HL-60 (cell line): ENCODE measurements around the gene ZFYVE28.

Experiments used
- DNase-seq, 2 experiments: peaks; one replicate each; pipeline ENCODE4 v3.0.0-alpha.2; 2010 to 2020; ENCODE audit warnings: low read depth in 1 of 2, low spot score in 1 of 2
- H3K27ac ChIP-seq: fragments of 250-450 bp; sonication (Bioruptor Pico); replicated peaks from 2 replicates; pipeline ENCODE4 v1.5.1; 2020; ENCODE audit warnings: mild to moderate bottlenecking, moderate library complexity
- H3K27me3 ChIP-seq: fragments of 250-450 bp; sonication (Bioruptor Pico); 2 replicates; pipeline ENCODE4 v1.5.1; 2021; ENCODE audit warnings: mild to moderate bottlenecking, moderate library complexity; ENCODE audit not compliant: insufficient read depth, poor library complexity, severe bottlenecking
- H3K4me3 ChIP-seq: replicated peaks from 2 replicates; pipeline ENCODE4 v1.5.1; 2011; ENCODE audit warnings: mild to moderate bottlenecking, control low read depth, low read length; ENCODE audit not compliant: insufficient read depth
- GABPA ChIP-seq: IDR thresholded peaks from 2 replicates; pipeline ENCODE4 v1.6.1; 2012; ENCODE audit warnings: low read depth
- POLR2AphosphoS5 ChIP-seq: IDR thresholded peaks from 2 replicates; pipeline ENCODE4 v1.6.1; 2012; ENCODE audit warnings: low read depth
- SPI1 ChIP-seq: IDR thresholded peaks from 2 replicates; pipeline ENCODE4 v1.6.1; 2012; ENCODE audit warnings: low read depth, mild to moderate bottlenecking, borderline replicate concordance
- TF ChIP-seq, protein P1 (sequence below): IDR thresholded peaks from one replicate; pipeline ENCODE4 v1.5.1; 2011; ENCODE audit warnings: low read length, control low read depth, inconsistent platforms; ENCODE audit not compliant: insufficient read depth
- TF ChIP-seq, protein P2 (sequence below): IDR thresholded peaks from 2 replicates; pipeline ENCODE4 v1.6.1; 2012; ENCODE audit warnings: low read depth; ENCODE audit not compliant: insufficient replicate concordance

The ZFYVE28 gene

GRCh38 chr4:2395584-2395983 is 22.9 kb downstream of the ZFYVE28 start:
- TF ChIP-seq, protein P1, sequence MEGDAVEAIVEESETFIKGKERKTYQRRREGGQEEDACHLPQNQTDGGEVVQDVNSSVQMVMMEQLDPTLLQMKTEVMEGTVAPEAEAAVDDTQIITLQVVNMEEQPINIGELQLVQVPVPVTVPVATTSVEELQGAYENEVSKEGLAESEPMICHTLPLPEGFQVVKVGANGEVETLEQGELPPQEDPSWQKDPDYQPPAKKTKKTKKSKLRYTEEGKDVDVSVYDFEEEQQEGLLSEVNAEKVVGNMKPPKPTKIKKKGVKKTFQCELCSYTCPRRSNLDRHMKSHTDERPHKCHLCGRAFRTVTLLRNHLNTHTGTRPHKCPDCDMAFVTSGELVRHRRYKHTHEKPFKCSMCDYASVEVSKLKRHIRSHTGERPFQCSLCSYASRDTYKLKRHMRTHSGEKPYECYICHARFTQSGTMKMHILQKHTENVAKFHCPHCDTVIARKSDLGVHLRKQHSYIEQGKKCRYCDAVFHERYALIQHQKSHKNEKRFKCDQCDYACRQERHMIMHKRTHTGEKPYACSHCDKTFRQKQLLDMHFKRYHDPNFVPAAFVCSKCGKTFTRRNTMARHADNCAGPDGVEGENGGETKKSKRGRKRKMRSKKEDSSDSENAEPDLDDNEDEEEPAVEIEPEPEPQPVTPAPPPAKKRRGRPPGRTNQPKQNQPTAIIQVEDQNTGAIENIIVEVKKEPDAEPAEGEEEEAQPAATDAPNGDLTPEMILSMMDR = no peak
- TF ChIP-seq SPI1 (no peak), GABPA (no peak), POLR2AphosphoS5 (no peak)
- TF ChIP-seq, protein P2, sequence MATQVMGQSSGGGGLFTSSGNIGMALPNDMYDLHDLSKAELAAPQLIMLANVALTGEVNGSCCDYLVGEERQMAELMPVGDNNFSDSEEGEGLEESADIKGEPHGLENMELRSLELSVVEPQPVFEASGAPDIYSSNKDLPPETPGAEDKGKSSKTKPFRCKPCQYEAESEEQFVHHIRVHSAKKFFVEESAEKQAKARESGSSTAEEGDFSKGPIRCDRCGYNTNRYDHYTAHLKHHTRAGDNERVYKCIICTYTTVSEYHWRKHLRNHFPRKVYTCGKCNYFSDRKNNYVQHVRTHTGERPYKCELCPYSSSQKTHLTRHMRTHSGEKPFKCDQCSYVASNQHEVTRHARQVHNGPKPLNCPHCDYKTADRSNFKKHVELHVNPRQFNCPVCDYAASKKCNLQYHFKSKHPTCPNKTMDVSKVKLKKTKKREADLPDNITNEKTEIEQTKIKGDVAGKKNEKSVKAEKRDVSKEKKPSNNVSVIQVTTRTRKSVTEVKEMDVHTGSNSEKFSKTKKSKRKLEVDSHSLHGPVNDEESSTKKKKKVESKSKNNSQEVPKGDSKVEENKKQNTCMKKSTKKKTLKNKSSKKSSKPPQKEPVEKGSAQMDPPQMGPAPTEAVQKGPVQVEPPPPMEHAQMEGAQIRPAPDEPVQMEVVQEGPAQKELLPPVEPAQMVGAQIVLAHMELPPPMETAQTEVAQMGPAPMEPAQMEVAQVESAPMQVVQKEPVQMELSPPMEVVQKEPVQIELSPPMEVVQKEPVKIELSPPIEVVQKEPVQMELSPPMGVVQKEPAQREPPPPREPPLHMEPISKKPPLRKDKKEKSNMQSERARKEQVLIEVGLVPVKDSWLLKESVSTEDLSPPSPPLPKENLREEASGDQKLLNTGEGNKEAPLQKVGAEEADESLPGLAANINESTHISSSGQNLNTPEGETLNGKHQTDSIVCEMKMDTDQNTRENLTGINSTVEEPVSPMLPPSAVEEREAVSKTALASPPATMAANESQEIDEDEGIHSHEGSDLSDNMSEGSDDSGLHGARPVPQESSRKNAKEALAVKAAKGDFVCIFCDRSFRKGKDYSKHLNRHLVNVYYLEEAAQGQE = no peak
- no peak overlapping the region for H3K4me3 ChIP-seq
- no peak overlapping the region for H3K27ac ChIP-seq
- peaks cover 6% of the 10 kb centered on the region for H3K27me3 ChIP-seq
- no peak for DNase-seq

DNA sequence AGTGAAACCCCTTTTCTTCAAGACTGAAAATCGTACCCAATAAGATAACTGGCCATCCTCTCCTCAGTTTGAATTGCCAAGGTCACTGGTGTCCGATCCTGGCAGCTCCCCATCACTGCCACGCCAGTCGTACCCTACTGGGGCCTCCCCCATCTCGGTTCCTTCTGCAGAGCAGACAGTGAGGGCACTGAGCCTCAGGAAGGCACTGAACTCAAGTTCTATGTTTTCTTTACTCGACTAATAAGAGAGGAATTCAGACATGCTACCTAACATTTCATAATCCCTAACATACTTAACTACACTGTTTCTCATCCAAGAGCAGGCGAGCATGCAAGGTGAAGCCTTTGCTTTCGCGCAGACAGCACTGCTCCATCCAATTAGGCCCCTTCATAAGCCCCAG is 23.4 kb downstream of the ZFYVE28 start:
- no peak overlapping the region for H3K4me3 ChIP-seq
- H3K27ac ChIP-seq = no peak overlapping the region
- peaks cover 6% of the 10 kb centered on the region for H3K27me3 ChIP-seq
- TF ChIP-seq SPI1 = no peak
- no peak for TF ChIP-seq POLR2AphosphoS5
- no peak for TF ChIP-seq GABPA
- TF ChIP-seq, protein P1 = no peak
- TF ChIP-seq, protein P2 = no peak
- DNase-seq = no peak

GRCh38 chr4:2394528-2394927 is 23.9 kb downstream of the ZFYVE28 start:
- TF ChIP-seq, protein P2 = no peak
- TF ChIP-seq POLR2AphosphoS5 = no peak
- TF ChIP-seq SPI1 = no peak
- TF ChIP-seq, protein P1 = no peak
- TF ChIP-seq GABPA = no peak
- no peak overlapping the region for H3K27ac ChIP-seq
- DNase-seq = no peak
- peaks cover 6% of the 10 kb centered on the region for H3K27me3 ChIP-seq
- no peak overlapping the region for H3K4me3 ChIP-seq
